Prostate gland (tissue), 2 donors: ENCODE data around the gene ABLIM1. TPM values are rescaled to one million over a fixed set of nuclear protein-coding genes. Genes with fewer than 3 reads are reported as not detected.

Experiments
- DNase-seq: peaks from one replicate; pipeline ENCODE4 v3.0.0-alpha.2; 2019; ENCODE audit warnings: low spot score
- H3K27ac ChIP-seq, 2 donors: fragments of 200-600 bp; sonication (generic); 2 replicates each; pipeline ENCODE4 v1.5.1; 2017 to 2019
- H3K27me3 ChIP-seq: fragments of 200-600 bp; sonication (generic); replicated peaks from 2 replicates; pipeline ENCODE4 v1.5.1; 2019; ENCODE audit not compliant: insufficient read depth
- H3K36me3 ChIP-seq, 2 donors: fragments of 200-600 bp; sonication (generic); 1 replicate in 1 of 2; 2 replicates in 1 of 2; pipeline versions ENCODE4 v1.5.1 to v1.8.1; 2017 to 2019
- H3K4me1 ChIP-seq: fragments of 200-600 bp; sonication (generic); replicated peaks from 2 replicates; pipeline ENCODE4 v1.5.1; 2019
- H3K4me3 ChIP-seq, 2 donors: fragments of 200-600 bp; sonication (generic); 2 replicates each; pipeline ENCODE4 v1.5.1; 2017 to 2019
- H3K9me3 ChIP-seq: fragments of 200-600 bp; sonication (generic); 2 replicates; pipeline ENCODE4 v1.5.1; 2017
- POLR2A ChIP-seq: fragments of 450-650 bp; IDR thresholded peaks from one replicate; pipeline ENCODE4 v1.6.1; 2016; ENCODE audit warnings: antibody characterized with exemption, mild to moderate bottlenecking
- POLR2AphosphoS5 ChIP-seq: sonication (generic); formaldehyde crosslinking; IDR thresholded peaks from one replicate; pipeline ENCODE4 v1.6.1; 2017; ENCODE audit warnings: antibody characterized with exemption
- WGBS: methylation state at CpG from one replicate; pipeline ENCODE4 v1.1.5; 2018; 5-methylcytosine and 5-hydroxymethylcytosine counted together
- intact Hi-C: fragments of 100-400 bp; cut with DNase I; formaldehyde crosslinking; loops from one replicate; pipeline ENCODE4 v1.14.2; 2022
- total RNA-seq, 2 donors: library from RNA; depleted of rRNA; stranded (reverse); fragments of >200 nt; gene quantifications; one replicate each; pipeline ENCODE4 v1.1.0, GENCODE V29; 2016
- TF ChIP-seq, protein P1 (sequence below), 4 experiments: fragments of 200-600 bp in 2 of 4; fragments of 450-650 bp in 2 of 4; sonication (generic) in 2 of 4; IDR thresholded peaks; 1 replicate in 3 of 4; 2 replicates in 1 of 4; pipeline ENCODE4 v1.5.1; 2016 to 2019; ENCODE audit warnings: antibody characterized with exemption in 4 of 4, mild to moderate bottlenecking in 2 of 4, moderate library complexity in 2 of 4

The ABLIM1 gene
- total RNA-seq, 2 donors from 2014 or later: 43.9 to 138 TPM

DNA sequence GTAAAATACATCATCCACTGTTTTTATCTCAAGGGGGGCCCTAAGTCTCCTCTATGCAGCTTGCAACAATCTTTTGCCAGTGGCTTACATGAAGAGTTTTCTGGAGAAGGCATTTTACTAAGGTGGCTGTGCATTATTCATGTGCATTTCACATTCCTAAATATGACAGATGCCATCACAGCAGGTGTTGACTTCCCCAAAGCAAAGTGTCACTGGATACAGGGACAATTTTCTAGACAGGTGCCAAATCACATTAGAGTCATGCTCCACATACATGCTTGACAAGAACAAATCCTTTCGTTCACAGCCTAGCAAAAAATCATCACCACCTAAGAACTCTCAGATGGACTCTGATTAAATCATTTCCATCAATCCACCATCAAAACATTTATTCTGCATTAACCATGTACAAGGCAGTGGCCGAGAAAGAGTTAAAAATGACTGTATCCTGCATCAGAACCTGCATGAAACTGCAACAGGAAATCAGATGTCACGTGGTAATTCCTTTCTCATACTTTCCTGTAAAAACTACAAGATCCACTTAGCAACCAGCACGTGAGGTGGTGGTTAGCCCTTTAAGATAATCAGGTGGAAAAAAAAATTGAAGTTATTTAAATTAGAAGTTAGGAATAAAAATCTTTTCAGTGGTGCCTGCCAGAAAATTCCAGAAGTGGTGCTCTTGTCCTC, 165.6 kb downstream of the ABLIM1 start:
- TF ChIP-seq POLR2AphosphoS5: no peak
- TF ChIP-seq, protein P1, sequence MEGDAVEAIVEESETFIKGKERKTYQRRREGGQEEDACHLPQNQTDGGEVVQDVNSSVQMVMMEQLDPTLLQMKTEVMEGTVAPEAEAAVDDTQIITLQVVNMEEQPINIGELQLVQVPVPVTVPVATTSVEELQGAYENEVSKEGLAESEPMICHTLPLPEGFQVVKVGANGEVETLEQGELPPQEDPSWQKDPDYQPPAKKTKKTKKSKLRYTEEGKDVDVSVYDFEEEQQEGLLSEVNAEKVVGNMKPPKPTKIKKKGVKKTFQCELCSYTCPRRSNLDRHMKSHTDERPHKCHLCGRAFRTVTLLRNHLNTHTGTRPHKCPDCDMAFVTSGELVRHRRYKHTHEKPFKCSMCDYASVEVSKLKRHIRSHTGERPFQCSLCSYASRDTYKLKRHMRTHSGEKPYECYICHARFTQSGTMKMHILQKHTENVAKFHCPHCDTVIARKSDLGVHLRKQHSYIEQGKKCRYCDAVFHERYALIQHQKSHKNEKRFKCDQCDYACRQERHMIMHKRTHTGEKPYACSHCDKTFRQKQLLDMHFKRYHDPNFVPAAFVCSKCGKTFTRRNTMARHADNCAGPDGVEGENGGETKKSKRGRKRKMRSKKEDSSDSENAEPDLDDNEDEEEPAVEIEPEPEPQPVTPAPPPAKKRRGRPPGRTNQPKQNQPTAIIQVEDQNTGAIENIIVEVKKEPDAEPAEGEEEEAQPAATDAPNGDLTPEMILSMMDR (IDR thresholded peaks at IDR 0.05): no peak
- no peak for TF ChIP-seq POLR2A
- H3K4me1 ChIP-seq: no peaks in the 10 kb centered on the region
- no peaks in the 10 kb centered on the region for H3K36me3 ChIP-seq
- H3K9me3 ChIP-seq: no peaks in the 10 kb centered on the region
- no peaks in the 10 kb centered on the region for H3K27me3 ChIP-seq
- DNase-seq: no peak
- WGBS: 66% methylated on average over 4 of the region's 4 CpGs
- intact Hi-C loops: no loop called here
- no peak overlapping the region for H3K27ac ChIP-seq
- H3K4me3 ChIP-seq: no peak overlapping the region

DNA sequence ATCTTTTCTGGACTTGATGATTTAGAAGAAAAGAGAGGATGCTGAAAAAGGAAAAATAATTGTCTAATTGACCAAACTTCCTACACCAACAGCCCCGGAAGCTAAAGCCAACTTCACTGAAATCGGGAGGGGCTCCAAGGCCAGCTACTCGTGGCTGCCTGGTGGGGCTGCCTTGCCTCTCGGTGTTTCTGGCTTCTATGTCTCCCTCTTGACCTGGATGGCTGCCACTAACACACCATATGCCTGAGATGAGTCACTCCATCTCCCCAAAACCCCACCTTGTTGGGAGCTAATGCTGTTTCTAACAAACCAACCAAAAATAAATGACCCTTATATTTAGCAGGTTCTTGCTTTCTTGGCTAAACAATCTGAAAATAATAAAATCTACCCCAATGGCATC, 166.1 kb downstream of the ABLIM1 start:
- intact Hi-C loops: no loop called here
- no peak for TF ChIP-seq POLR2A
- TF ChIP-seq, protein P1 (IDR thresholded peaks at IDR 0.05): no peak
- no peak for TF ChIP-seq POLR2AphosphoS5
- Histone ChIP-seq H3K36me3 (no peaks in the 10 kb centered on the region), H3K9me3 (no peaks in the 10 kb centered on the region), H3K27ac (no peak overlapping the region), H3K27me3 (no peaks in the 10 kb centered on the region), H3K4me3 (no peak overlapping the region), H3K4me1 (no peaks in the 10 kb centered on the region)
- 56% methylated on average over 4 of the region's 4 CpGs for WGBS
- no peak for DNase-seq

DNA sequence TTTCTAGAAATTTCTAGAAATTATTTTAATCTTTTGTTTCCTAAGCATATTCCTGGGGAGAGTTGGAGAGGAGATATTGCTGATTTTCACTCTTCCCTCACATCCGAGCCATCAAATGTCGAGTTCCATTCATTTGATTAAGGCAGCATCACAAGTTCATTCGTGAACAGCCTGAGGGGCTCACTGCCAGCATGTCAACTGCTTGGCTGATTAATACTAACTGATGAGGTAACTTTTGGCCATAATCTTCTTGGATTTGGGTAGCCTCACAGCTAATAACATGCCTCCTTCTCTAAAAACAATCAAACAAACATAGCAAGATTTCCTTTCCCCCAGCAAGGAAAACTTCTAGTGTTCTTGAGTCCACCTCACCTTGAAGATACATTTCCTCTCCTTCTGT, 166.7 kb downstream of the ABLIM1 start:
- no peaks in the 10 kb centered on the region for H3K4me1 ChIP-seq
- TF ChIP-seq, protein P1 (IDR thresholded peaks at IDR 0.05): no peak
- TF ChIP-seq POLR2AphosphoS5 (no peak), POLR2A (no peak)
- no peak overlapping the region for H3K4me3 ChIP-seq
- no peak overlapping the region for H3K27ac ChIP-seq
- DNase-seq: no peak
- H3K9me3 ChIP-seq: no peaks in the 10 kb centered on the region
- H3K27me3 ChIP-seq: no peaks in the 10 kb centered on the region
- no peaks in the 10 kb centered on the region for H3K36me3 ChIP-seq
- 57% methylated on average over 3 of the region's 3 CpGs for WGBS
- intact Hi-C loops: no loop called here

GRCh38 chr10:114489521-114490310, 168.4 kb downstream of the ABLIM1 start:
- intact Hi-C loops: no loop called here
- Histone ChIP-seq H3K27ac (no peak overlapping the region), H3K36me3 (no peaks in the 10 kb centered on the region), H3K4me1 (no peaks in the 10 kb centered on the region), H3K4me3 (no peak overlapping the region), H3K27me3 (no peaks in the 10 kb centered on the region), H3K9me3 (no peaks in the 10 kb centered on the region)
- WGBS: 73% methylated on average over 14 of the region's 14 CpGs
- no peak for TF ChIP-seq POLR2AphosphoS5
- TF ChIP-seq, protein P1 (IDR thresholded peaks at IDR 0.05): no peak
- no peak for TF ChIP-seq POLR2A
- no peak for DNase-seq
